A549 treated with GW870086 at 1 μM for 4 hours (cell line): ENCODE measurements around the gene ARHGAP23. TPM values are rescaled to one million over a fixed set of nuclear protein-coding genes. Genes with fewer than 3 reads are reported as not detected.

Experiments
- total RNA-seq: library from RNA; stranded (reverse); fragments of 200-300 nt; extraction: Qiagen RNA extraction; gene quantifications from 5 replicates; pipeline ENCODE4 v1.2.3, GENCODE V29; 2022; ENCODE audit warnings: low read depth

The ARHGAP23 gene, protein sequence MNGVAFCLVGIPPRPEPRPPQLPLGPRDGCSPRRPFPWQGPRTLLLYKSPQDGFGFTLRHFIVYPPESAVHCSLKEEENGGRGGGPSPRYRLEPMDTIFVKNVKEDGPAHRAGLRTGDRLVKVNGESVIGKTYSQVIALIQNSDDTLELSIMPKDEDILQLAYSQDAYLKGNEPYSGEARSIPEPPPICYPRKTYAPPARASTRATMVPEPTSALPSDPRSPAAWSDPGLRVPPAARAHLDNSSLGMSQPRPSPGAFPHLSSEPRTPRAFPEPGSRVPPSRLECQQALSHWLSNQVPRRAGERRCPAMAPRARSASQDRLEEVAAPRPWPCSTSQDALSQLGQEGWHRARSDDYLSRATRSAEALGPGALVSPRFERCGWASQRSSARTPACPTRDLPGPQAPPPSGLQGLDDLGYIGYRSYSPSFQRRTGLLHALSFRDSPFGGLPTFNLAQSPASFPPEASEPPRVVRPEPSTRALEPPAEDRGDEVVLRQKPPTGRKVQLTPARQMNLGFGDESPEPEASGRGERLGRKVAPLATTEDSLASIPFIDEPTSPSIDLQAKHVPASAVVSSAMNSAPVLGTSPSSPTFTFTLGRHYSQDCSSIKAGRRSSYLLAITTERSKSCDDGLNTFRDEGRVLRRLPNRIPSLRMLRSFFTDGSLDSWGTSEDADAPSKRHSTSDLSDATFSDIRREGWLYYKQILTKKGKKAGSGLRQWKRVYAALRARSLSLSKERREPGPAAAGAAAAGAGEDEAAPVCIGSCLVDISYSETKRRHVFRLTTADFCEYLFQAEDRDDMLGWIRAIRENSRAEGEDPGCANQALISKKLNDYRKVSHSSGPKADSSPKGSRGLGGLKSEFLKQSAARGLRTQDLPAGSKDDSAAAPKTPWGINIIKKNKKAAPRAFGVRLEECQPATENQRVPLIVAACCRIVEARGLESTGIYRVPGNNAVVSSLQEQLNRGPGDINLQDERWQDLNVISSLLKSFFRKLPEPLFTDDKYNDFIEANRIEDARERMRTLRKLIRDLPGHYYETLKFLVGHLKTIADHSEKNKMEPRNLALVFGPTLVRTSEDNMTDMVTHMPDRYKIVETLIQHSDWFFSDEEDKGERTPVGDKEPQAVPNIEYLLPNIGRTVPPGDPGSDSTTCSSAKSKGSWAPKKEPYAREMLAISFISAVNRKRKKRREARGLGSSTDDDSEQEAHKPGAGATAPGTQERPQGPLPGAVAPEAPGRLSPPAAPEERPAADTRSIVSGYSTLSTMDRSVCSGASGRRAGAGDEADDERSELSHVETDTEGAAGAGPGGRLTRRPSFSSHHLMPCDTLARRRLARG (N-terminal part only)
- 59.2 to 77.3 TPM (median 70.2 TPM) in 5 replicates for total RNA-seq

GRCh38 chr17:38428112-38428642 lies at the start of gene ARHGAP23:
Gene ARHGAP23 (plus strand): TSS chr17:38428464. CDS start chr17:38428486, 22 bp downstream.

Other genes starting within 250 kb of the ARHGAP23 start
- gene TBC1D3, start 235.9 kb upstream of the ARHGAP23 start, total RNA-seq, result not detected in 5 replicates
- gene MRPL45, start 131.3 kb upstream of the ARHGAP23 start, total RNA-seq, result 61.9 to 67.1 TPM (median 63.1 TPM) in 5 replicates
- 0.02 to 0.10 TPM (median 0.03 TPM) in 5 replicates for gene GPR179, start 84.5 kb upstream of the ARHGAP23 start, total RNA-seq
- gene SOCS7, start 76.6 kb upstream of the ARHGAP23 start, total RNA-seq, result 11.9 to 16.0 TPM (median 14.1 TPM) in 5 replicates
- gene SRCIN1, start 177.5 kb downstream of the ARHGAP23 start, total RNA-seq, result 1.4 to 3.1 TPM (median 2.6 TPM) in 5 replicates
- 9.8 to 13.2 TPM (median 12.6 TPM) in 5 replicates for gene EPOP, start 246.5 kb downstream of the ARHGAP23 start, total RNA-seq